Neural cell (in vitro differentiated cells): Measurements from ENCODE around the gene RASGRP4. TPM values are rescaled to one million over a fixed set of nuclear protein-coding genes. Genes with fewer than 3 reads are reported as not detected.
"Not testable (repeated sequence)": the region's sequence is repeated elsewhere in the genome, so short reads cannot be mapped to it uniquely, and the experiment has no call there.

ENCODE experiments used
- H2AFZ ChIP-seq: fragments of 200-600, 300-800 bp; sonication (generic), shearing (Covaris generic); 2 replicates; pipeline ENCODE4 v1.6.0; 2014; ENCODE audit warnings: low read depth, mild to moderate bottlenecking, antibody characterized with exemption, low read length, moderate library complexity
- H3F3A ChIP-seq: fragments of 200-600 bp; shearing (Covaris generic); 2 replicates; pipeline ENCODE4 v1.6.1; 2016; ENCODE audit warnings: mild to moderate bottlenecking, moderate library complexity, mixed read lengths, antibody characterized with exemption, low read length; ENCODE audit not compliant: insufficient read depth, poor library complexity, severe bottlenecking
- H3K27ac ChIP-seq: fragments of 200-600, 300-800 bp; sonication (generic), shearing (Covaris generic); 2 replicates; pipeline ENCODE4 v1.5.1; 2014; ENCODE audit warnings: mild to moderate bottlenecking, low read length, moderate library complexity
- H3K27me3 ChIP-seq: fragments of 300-800, 200-600 bp; sonication (generic), shearing (Covaris generic); 2 replicates; pipeline ENCODE4 v1.6.0; 2014; ENCODE audit warnings: mild to moderate bottlenecking, low read depth, low read length, moderate library complexity; ENCODE audit not compliant: insufficient read depth
- H3K36me3 ChIP-seq: fragments of 300-800, 200-600 bp; sonication (generic), shearing (Covaris generic); 2 replicates; pipeline ENCODE4 v1.5.1; 2014; ENCODE audit warnings: mild to moderate bottlenecking, antibody characterized with exemption, low read length, moderate library complexity; ENCODE audit not compliant: insufficient read depth
- H3K4me2 ChIP-seq: fragments of 300-800, 200-600 bp; sonication (generic), shearing (Covaris generic); 2 replicates; pipeline ENCODE4 v1.6.0; 2014; ENCODE audit warnings: mild to moderate bottlenecking, low read length
- H3K4me3 ChIP-seq: fragments of 300-800, 200-600 bp; sonication (generic), shearing (Covaris generic); 2 replicates; pipeline ENCODE4 v1.5.1; 2014; ENCODE audit warnings: mild to moderate bottlenecking, low read length, moderate library complexity
- H3K79me2 ChIP-seq: fragments of 200-600 bp; shearing (Covaris generic); replicated peaks from 2 replicates; pipeline ENCODE4 v1.6.0; 2014; ENCODE audit warnings: mild to moderate bottlenecking, low read length, moderate library complexity; ENCODE audit not compliant: insufficient read depth
- H3K9ac ChIP-seq: fragments of 300-800, 200-600 bp; sonication (generic), shearing (Covaris generic); 2 replicates; pipeline ENCODE4 v1.6.1; 2016; ENCODE audit warnings: mild to moderate bottlenecking, low read length, mixed read lengths
- H3K9me2 ChIP-seq: fragments of 200-600 bp; shearing (Covaris generic); 2 replicates; pipeline ENCODE4 v1.6.1; 2016; ENCODE audit warnings: mild to moderate bottlenecking, low read length, mixed read lengths; ENCODE audit not compliant: insufficient read depth
- H3K9me3 ChIP-seq: fragments of 200-600, 300-800 bp; sonication (generic), shearing (Covaris generic); 2 replicates; pipeline ENCODE4 v1.6.1; 2016; ENCODE audit warnings: mild to moderate bottlenecking, mixed run types, low read length, moderate library complexity, mixed read lengths
- H4K20me1 ChIP-seq: fragments of 200-600 bp; shearing (Covaris generic); 2 replicates; pipeline ENCODE4 v1.6.1; 2016; ENCODE audit warnings: mild to moderate bottlenecking, mixed run types; ENCODE audit not compliant: insufficient read depth
- CTCF ChIP-seq: fragments of 450-650 bp; IDR thresholded peaks from 2 replicates; pipeline ENCODE4 v1.5.1; 2014; ENCODE audit warnings: antibody characterized with exemption, mild to moderate bottlenecking, moderate library complexity; ENCODE audit not compliant: poor library complexity, severe bottlenecking
- EP300 ChIP-seq: fragments of 450-650 bp; conservative IDR thresholded peaks from 2 replicates; pipeline ENCODE4 v1.6.1; 2014; ENCODE audit warnings: antibody characterized with exemption, mild to moderate bottlenecking, moderate library complexity; ENCODE audit not compliant: poor library complexity, severe bottlenecking
- EZH2 ChIP-seq: fragments of 200-600, 300-800 bp; shearing (Covaris generic), sonication (generic); IDR thresholded peaks from 2 replicates; pipeline ENCODE4 v1.6.1; 2014; ENCODE audit warnings: antibody characterized with exemption, low read length, borderline replicate concordance, mild to moderate bottlenecking; ENCODE audit not compliant: insufficient read depth, poor library complexity, severe bottlenecking
- MXI1 ChIP-seq: fragments of 450-650 bp; conservative IDR thresholded peaks from 2 replicates; pipeline ENCODE4 v1.6.1; 2014; ENCODE audit warnings: antibody characterized with exemption, mild to moderate bottlenecking; ENCODE audit not compliant: poor library complexity, severe bottlenecking
- POLR2AphosphoS5 ChIP-seq: IDR thresholded peaks from 2 replicates; pipeline ENCODE4 v1.6.1; 2012
- RAD21 ChIP-seq: fragments of 450-650 bp; conservative IDR thresholded peaks from 2 replicates; pipeline ENCODE4 v1.6.1; 2014; ENCODE audit warnings: antibody characterized with exemption, mild to moderate bottlenecking, moderate library complexity
- REST ChIP-seq: IDR thresholded peaks from 2 replicates; pipeline ENCODE4 v1.6.1; 2012; ENCODE audit warnings: borderline replicate concordance
- SMC3 ChIP-seq: fragments of 450-650 bp; conservative IDR thresholded peaks from 2 replicates; pipeline ENCODE4 v1.6.1; 2014; ENCODE audit warnings: antibody characterized with exemption, mild to moderate bottlenecking, moderate library complexity; ENCODE audit not compliant: poor library complexity
- TAF1 ChIP-seq: IDR thresholded peaks from 2 replicates; pipeline ENCODE4 v1.6.1; 2012; ENCODE audit warnings: low read depth
- polyA plus RNA-seq: library from polyadenylated mRNA; depleted of rRNA; stranded (reverse); fragments of >200 nt; gene quantifications from 2 replicates; pipeline ENCODE4 v1.2.3, GENCODE V29; 2014

Gene RASGRP4
- polyA plus RNA-seq, 1 donor from 2014 or later, result not detected

GRCh38 chr19:38429055-38429810, 3.2 kb upstream of the RASGRP4 start:
- Histone ChIP-seq H3K79me2 (no peaks in the 10 kb centered on the region), H2AFZ (no peak overlapping the region)
- no peak for TF ChIP-seq EZH2
- TF ChIP-seq REST, result no peak
- TF ChIP-seq TAF1, result no peak
- no peak for TF ChIP-seq EP300
- TF ChIP-seq CTCF, result no peak
- no peak for TF ChIP-seq RAD21
- TF ChIP-seq MXI1, result no peak
- no peak for TF ChIP-seq POLR2AphosphoS5
- TF ChIP-seq SMC3, result no peak

GRCh38 chr19:38427035-38427677, 1.1 kb upstream of the RASGRP4 start:
- H3K9ac ChIP-seq, H3K4me3 ChIP-seq, H3K4me2 ChIP-seq, H3K27ac ChIP-seq, H3K36me3 ChIP-seq, H3K9me2 ChIP-seq, H3K9me3 ChIP-seq, H3K79me2 ChIP-seq, H3K27me3 ChIP-seq, H2AFZ ChIP-seq, H3F3A ChIP-seq, H4K20me1 ChIP-seq: not testable (repeated sequence)

More at GRCh38 chr19:38429055-38429810, 3.2 kb upstream of the RASGRP4 start:
- no peak overlapping the region for H3K9ac ChIP-seq
- H3K4me3 ChIP-seq, result no peak overlapping the region
- no peaks in the 10 kb centered on the region for H3K9me3 ChIP-seq
- no peak overlapping the region for H3K4me2 ChIP-seq
- no peaks in the 10 kb centered on the region for H3K9me2 ChIP-seq
- peaks cover 6% of the 10 kb centered on the region for H3K27me3 ChIP-seq
- H3F3A ChIP-seq, result no peaks in the 10 kb centered on the region
- H4K20me1 ChIP-seq, result no peaks in the 10 kb centered on the region
- H3K27ac ChIP-seq, result no peak overlapping the region
- H3K36me3 ChIP-seq, result no peaks in the 10 kb centered on the region
